Right atrium auricular region (tissue), 2 donors: Measurements from ENCODE around the gene UPK1B. TPM values are rescaled to one million over a fixed set of nuclear protein-coding genes. Genes with fewer than 3 reads are reported as not detected.
"Not testable (repeated sequence)": the region's sequence is repeated elsewhere in the genome, so short reads cannot be mapped to it uniquely, and the experiment has no call there.

Experiments used
- DNase-seq: peaks from one replicate; pipeline ENCODE4 v3.0.0-alpha.2; 2019; ENCODE audit warnings: low spot score
- H3K27ac ChIP-seq, 2 donors: fragments of 200-600 bp; sonication (generic); 1 replicate in 1 of 2; 2 replicates in 1 of 2; pipeline ENCODE4 v1.5.1; 2016 to 2019
- H3K27me3 ChIP-seq, 2 donors: fragments of 200-600 bp; sonication (generic); one replicate each; pipeline versions ENCODE4 v1.5.1 to v1.6.0; 2017 to 2019
- H3K36me3 ChIP-seq: fragments of 200-600 bp; sonication (generic); one replicate; pipeline ENCODE4 v1.5.1; 2016
- H3K4me1 ChIP-seq, 2 donors: fragments of 200-600 bp; sonication (generic); one replicate each; pipeline versions ENCODE4 v1.5.1 to v1.6.0; 2017 to 2019
- H3K4me3 ChIP-seq, 2 donors: fragments of 200-600 bp; sonication (generic); 1 replicate in 1 of 2; 2 replicates in 1 of 2; pipeline ENCODE4 v1.5.1; 2017 to 2019; ENCODE audit warnings: mild to moderate bottlenecking in 1 of 2, moderate library complexity in 1 of 2
- H3K9me3 ChIP-seq, 2 donors: fragments of 200-600 bp; sonication (generic); one replicate each; pipeline ENCODE4 v1.5.1; 2019
- CTCF ChIP-seq, 2 donors: fragments of 200-600 bp; sonication (generic); IDR thresholded peaks; one replicate each; pipeline ENCODE4 v1.5.1; 2019; ENCODE audit warnings: antibody characterized with exemption in 2 of 2
- total RNA-seq, 2 donors: library from RNA; depleted of rRNA; stranded (reverse); fragments of >200 nt; gene quantifications; one replicate each; pipeline ENCODE4 v1.1.0, GENCODE V29; 2016

The UPK1B gene
- total RNA-seq, result 10 to 100 TPM in 1 of 2 donors, 1 to 10 TPM in 1; 5.2 to 19.1 TPM

- DNase-seq, result no peak
- H3K4me3 ChIP-seq, result no peak within 1 kb of the TSS
- H3K9me3 ChIP-seq, result no peaks in the 10 kb centered on the region
- no peak for TF ChIP-seq CTCF (IDR thresholded peaks at IDR 0.05)
- no peaks in the 10 kb centered on the region for H3K36me3 ChIP-seq
- no peaks in the 10 kb centered on the region for H3K4me1 ChIP-seq
- H3K27me3 ChIP-seq, result no peaks in the 10 kb centered on the region
- no peak within 1 kb of the TSS for H3K27ac ChIP-seq
Measured at GRCh38 chr3:119173325-119173724, at the start of gene UPK1B. TSS of gene UPK1B (plus strand) at chr3:119173598. CDS start at chr3:119186742, 13,144 bp downstream.

DNA sequence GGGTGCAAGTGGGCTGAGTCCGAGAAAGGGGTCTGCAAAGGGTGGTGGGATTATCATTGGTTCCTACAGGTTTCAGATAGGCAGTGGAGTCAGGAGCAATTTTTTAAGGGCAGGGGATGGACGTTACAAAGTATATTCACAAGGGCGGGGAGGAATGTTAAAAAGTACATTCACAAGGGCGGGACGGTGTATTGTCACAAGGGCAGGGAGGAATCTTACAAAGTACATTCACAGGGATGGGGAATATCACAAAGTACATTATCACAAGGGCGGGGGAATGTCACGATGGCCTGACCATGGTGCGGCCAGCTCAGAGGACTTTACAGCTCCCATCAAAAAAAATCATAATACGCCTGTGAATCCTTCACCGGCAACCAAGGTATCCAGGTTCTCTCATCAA is 48.1 kb upstream of the UPK1B start:
- no peak overlapping the region for H3K4me3 ChIP-seq
- no peaks in the 10 kb centered on the region for H3K4me1 ChIP-seq
- no peak for TF ChIP-seq CTCF (IDR thresholded peaks at IDR 0.05)
- no peaks in the 10 kb centered on the region for H3K27me3 ChIP-seq
- no peaks in the 10 kb centered on the region for H3K9me3 ChIP-seq
- no peak overlapping the region for H3K27ac ChIP-seq
- DNase-seq, result no peak
- no peaks in the 10 kb centered on the region for H3K36me3 ChIP-seq

DNA sequence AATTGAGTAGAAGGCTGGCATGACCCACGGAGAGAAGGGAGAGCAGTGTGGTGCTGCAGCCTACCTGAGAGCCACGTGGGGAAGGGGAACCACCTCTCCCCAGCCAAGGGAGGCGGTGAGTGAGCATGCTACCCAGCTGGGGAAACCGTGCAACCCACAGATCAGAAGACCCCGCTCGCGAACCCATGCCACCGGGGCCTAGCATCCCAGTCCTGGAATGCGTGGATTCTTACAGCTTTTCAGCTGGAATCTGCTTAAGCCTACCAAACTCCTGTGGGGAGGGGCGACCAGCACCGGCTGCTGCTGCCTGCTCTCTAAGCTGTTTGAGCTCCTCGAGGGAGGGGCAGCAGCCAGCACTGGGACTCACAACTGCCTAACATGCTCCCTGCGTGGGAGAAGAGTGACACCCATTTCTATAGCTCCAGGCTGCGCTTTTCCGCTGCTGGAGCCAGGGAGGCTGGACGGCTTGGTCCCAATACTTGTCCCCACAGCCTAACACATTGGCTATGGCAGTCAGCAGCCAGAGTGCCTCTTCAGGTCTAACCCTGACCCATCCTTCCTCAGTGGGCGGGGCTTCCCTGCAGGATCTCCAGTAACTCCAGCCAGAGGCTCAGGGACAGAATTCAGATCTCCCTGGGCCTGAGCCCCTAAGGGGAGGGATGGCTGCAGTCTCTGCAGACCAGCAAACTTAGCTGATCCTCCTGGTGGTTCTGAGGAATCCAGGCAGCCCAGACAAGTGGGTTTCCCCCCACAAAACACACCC is 47.5 kb upstream of the UPK1B start:
- DNase-seq, result no peak
- no peaks in the 10 kb centered on the region for H3K4me1 ChIP-seq
- no peaks in the 10 kb centered on the region for H3K9me3 ChIP-seq
- H3K4me3 ChIP-seq, result no peak overlapping the region
- no peaks in the 10 kb centered on the region for H3K27me3 ChIP-seq
- no peak overlapping the region for H3K27ac ChIP-seq
- no peaks in the 10 kb centered on the region for H3K36me3 ChIP-seq
- TF ChIP-seq CTCF (IDR thresholded peaks at IDR 0.05), result no peak

DNA sequence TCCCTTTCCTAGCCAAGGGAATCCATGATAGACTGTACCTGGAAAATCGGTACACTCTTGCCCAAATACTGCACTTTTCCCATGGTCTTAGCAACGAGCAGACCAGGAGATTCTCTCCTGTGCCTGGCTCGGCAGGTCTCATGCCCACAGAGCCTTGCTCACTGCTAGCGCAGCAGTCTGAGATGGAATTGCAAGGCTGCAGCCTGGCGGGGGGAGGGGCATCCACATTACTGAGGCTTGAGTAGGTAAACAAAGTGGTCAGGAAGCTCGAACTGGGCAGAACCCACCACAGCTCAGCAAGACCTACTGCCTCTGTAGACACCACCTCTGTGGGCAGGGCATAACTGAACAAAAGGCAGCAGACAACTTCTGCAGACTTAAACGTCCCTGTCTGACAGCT is 43.1 kb upstream of the UPK1B start:
- not testable (repeated sequence) for DNase-seq, H3K4me3 ChIP-seq, H3K36me3 ChIP-seq, H3K4me1 ChIP-seq, H3K27me3 ChIP-seq, H3K27ac ChIP-seq, H3K9me3 ChIP-seq

- H3K36me3 ChIP-seq, result not testable (repeated sequence)
Measured at GRCh38 chr3:119132291-119132690, 41.1 kb upstream of the UPK1B start.

GRCh38 chr3:119139360-119139759 is 34.0 kb upstream of the UPK1B start:
- H3K36me3 ChIP-seq, H3K4me3 ChIP-seq, H3K9me3 ChIP-seq, H3K4me1 ChIP-seq, DNase-seq, H3K27ac ChIP-seq, H3K27me3 ChIP-seq: not testable (repeated sequence)

More at GRCh38 chr3:119132291-119132690, 41.1 kb upstream of the UPK1B start:
- H3K4me3 ChIP-seq, H3K27me3 ChIP-seq, H3K4me1 ChIP-seq, H3K27ac ChIP-seq, DNase-seq, H3K9me3 ChIP-seq: not testable (repeated sequence)

GRCh38 chr3:119140466-119140865 is 32.9 kb upstream of the UPK1B start:
- H3K9me3 ChIP-seq, result no peaks in the 10 kb centered on the region
- no peak for DNase-seq
- no peaks in the 10 kb centered on the region for H3K36me3 ChIP-seq
- H3K27ac ChIP-seq, result no peak overlapping the region
- no peaks in the 10 kb centered on the region for H3K27me3 ChIP-seq
- TF ChIP-seq CTCF (IDR thresholded peaks at IDR 0.05), result no peak
- H3K4me1 ChIP-seq, result no peaks in the 10 kb centered on the region
- H3K4me3 ChIP-seq, result no peak overlapping the region
